Measurements from ENCODE around the gene THADA. TPM values are rescaled to one million over a fixed set of nuclear protein-coding genes. Genes with fewer than 3 reads are reported as not detected.

Gene THADA
- polyA plus RNA-seq, 1 donor (not counting 4 experiments of a cell fraction or from before 2014, with no cell fraction given) = 22.6 TPM

GRCh38 chr2:43389581-43390466 is 206.0 kb downstream of the THADA start:
- no peak overlapping the region for H3K27ac ChIP-seq (ENCODE audit: control insufficient read depth, insufficient read depth, low read length)
- TF ChIP-seq EZH2 (IDR thresholded peaks at IDR 0.05; ENCODE audit: low read length) = no peak
- TF ChIP-seq CTCF (optimal IDR thresholded peaks at IDR 0.05 in 1 of 3, IDR thresholded peaks at IDR 0.05 in 1 of 3, conservative IDR thresholded peaks at IDR 0.05 in 1 of 3; ENCODE audit: extremely low read depth in 1 of 3, insufficient read depth in 2 of 3, low read length in 3 of 3) = no peak

GRCh38 chr2:43388371-43388770 is 207.5 kb downstream of the THADA start:
- no peaks in the 10 kb centered on the region for H4K20me1 ChIP-seq (ENCODE audit: control insufficient read depth, extremely low read depth, insufficient read depth, low read length)
- H3K79me2 ChIP-seq (ENCODE audit: control insufficient read depth, insufficient read depth, low read length) = no peaks in the 10 kb centered on the region
- DNase-seq (ENCODE audit: low read depth, low spot score) = no peak
- H3K9me1 ChIP-seq (ENCODE audit: control insufficient read depth, extremely low read depth, insufficient read depth, low read length) = no peaks in the 10 kb centered on the region
- no peak overlapping the region for H3K4me2 ChIP-seq (ENCODE audit: control insufficient read depth, extremely low read depth, insufficient read depth, low read depth, low read length)
- H3K4me3 ChIP-seq (ENCODE audit: control insufficient read depth in 2 of 3, extremely low read depth in 1 of 3, insufficient read depth in 2 of 3, low read depth in 1 of 3, low read length in 3 of 3) = no peak overlapping the region
- no peak overlapping the region for H2AFZ ChIP-seq (ENCODE audit: control insufficient read depth, low read length)
- H3K4me1 ChIP-seq (ENCODE audit: control insufficient read depth, extremely low read depth, insufficient read depth, low read length) = no peaks in the 10 kb centered on the region
- dilution Hi-C loops (cut with MboI; ENCODE audit: extremely low pct_ligation_motif_present, low sequenced_read_pairs) = no loop called here
- H3K9me3 ChIP-seq (ENCODE audit: control insufficient read depth, low read depth, low read length) = no peaks in the 10 kb centered on the region
- no peaks in the 10 kb centered on the region for H3K36me3 ChIP-seq (ENCODE audit: control insufficient read depth in 2 of 2, extremely low read depth in 1 of 2, insufficient read depth in 2 of 2, low read length in 2 of 2)
- no peak for TF ChIP-seq EZH2 (IDR thresholded peaks at IDR 0.05; ENCODE audit: low read length)
- no peak for TF ChIP-seq CTCF (optimal IDR thresholded peaks at IDR 0.05 in 1 of 3, IDR thresholded peaks at IDR 0.05 in 1 of 3, conservative IDR thresholded peaks at IDR 0.05 in 1 of 3; ENCODE audit: extremely low read depth in 1 of 3, insufficient read depth in 2 of 3, low read length in 3 of 3)
- no peak overlapping the region for H3K9ac ChIP-seq (ENCODE audit: control insufficient read depth, extremely low read depth, insufficient read depth, low read length)
- H3K27me3 ChIP-seq (ENCODE audit: control insufficient read depth, extremely low read depth, insufficient read depth, low read length) = no peaks in the 10 kb centered on the region
- no peak for FAIRE-seq
- no peak overlapping the region for H3K27ac ChIP-seq (ENCODE audit: control insufficient read depth, insufficient read depth, low read length)

More at GRCh38 chr2:43389581-43390466, 206.0 kb downstream of the THADA start:
- Histone ChIP-seq H3K4me2 (ENCODE audit: control insufficient read depth, extremely low read depth, insufficient read depth, low read depth, low read length) (no peak overlapping the region), H3K9me3 (ENCODE audit: control insufficient read depth, low read depth, low read length) (no peaks in the 10 kb centered on the region), H3K9ac (ENCODE audit: control insufficient read depth, extremely low read depth, insufficient read depth, low read length) (no peak overlapping the region), H3K79me2 (ENCODE audit: control insufficient read depth, insufficient read depth, low read length) (no peaks in the 10 kb centered on the region), H3K27me3 (ENCODE audit: control insufficient read depth, extremely low read depth, insufficient read depth, low read length) (no peaks in the 10 kb centered on the region), H3K9me1 (ENCODE audit: control insufficient read depth, extremely low read depth, insufficient read depth, low read length) (no peaks in the 10 kb centered on the region), H3K4me1 (ENCODE audit: control insufficient read depth, extremely low read depth, insufficient read depth, low read length) (no peaks in the 10 kb centered on the region), H3K4me3 (ENCODE audit: control insufficient read depth in 2 of 3, extremely low read depth in 1 of 3, insufficient read depth in 2 of 3, low read depth in 1 of 3, low read length in 3 of 3) (no peak overlapping the region), H3K36me3 (ENCODE audit: control insufficient read depth in 2 of 2, extremely low read depth in 1 of 2, insufficient read depth in 2 of 2, low read length in 2 of 2) (no peaks in the 10 kb centered on the region), H4K20me1 (ENCODE audit: control insufficient read depth, extremely low read depth, insufficient read depth, low read length) (no peaks in the 10 kb centered on the region), H2AFZ (ENCODE audit: control insufficient read depth, low read length) (no peak overlapping the region)
- DNase-seq (ENCODE audit: low read depth, low spot score) (no peak), FAIRE-seq (no peak)
- dilution Hi-C loops (cut with MboI; ENCODE audit: extremely low pct_ligation_motif_present, low sequenced_read_pairs) = no loop called here

All from keratinocyte (primary cell).